HG03139 (cell line): ENCODE measurements around the gene KDR.

ENCODE experiments used
- ATAC-seq: cut with Tn5 transposase; IDR thresholded peaks from one replicate; pipeline ENCODE4 v1.9.1; 2021; ENCODE audit not compliant: unreplicated experiment

Gene KDR

DNA sequence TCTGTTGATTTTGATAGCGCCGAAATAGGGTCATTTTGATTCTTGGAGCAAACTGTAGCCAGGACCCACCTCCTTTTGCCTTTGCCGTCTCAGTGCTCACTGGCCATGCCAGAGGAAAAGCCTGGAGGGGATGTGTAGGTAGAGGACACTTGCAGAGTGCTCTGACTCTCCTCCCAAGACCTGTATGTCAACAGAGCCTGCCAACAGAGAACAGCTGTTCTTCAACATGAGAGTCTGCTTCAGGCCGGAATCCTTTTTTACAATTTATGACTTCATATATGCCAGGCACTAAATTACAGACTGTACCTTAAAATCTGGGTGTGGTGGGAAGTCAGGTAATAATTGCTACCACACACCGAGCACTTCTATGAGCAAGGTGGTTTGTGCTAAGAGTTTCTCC is 94.2 kb downstream of the KDR start:
- no peak for ATAC-seq

DNA sequence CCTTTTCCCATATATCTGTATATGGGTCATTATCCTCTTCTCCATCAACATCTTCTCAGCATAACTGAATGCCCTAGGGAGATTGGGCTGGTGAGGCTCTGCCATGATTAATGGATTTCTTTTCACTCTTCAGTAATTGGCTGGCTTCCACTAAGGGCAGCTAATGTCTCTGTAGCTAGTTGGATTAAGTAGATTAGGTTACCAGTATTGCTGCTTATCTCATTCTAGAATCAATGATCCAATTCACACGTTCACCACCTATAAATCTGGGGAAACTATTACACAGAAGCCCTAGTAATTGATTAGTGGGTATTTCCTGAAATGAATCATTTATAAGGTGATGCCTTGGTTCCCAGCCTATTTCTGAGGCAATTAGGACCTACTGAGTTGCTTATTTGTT is 94.8 kb downstream of the KDR start:
- ATAC-seq, result no peak

DNA sequence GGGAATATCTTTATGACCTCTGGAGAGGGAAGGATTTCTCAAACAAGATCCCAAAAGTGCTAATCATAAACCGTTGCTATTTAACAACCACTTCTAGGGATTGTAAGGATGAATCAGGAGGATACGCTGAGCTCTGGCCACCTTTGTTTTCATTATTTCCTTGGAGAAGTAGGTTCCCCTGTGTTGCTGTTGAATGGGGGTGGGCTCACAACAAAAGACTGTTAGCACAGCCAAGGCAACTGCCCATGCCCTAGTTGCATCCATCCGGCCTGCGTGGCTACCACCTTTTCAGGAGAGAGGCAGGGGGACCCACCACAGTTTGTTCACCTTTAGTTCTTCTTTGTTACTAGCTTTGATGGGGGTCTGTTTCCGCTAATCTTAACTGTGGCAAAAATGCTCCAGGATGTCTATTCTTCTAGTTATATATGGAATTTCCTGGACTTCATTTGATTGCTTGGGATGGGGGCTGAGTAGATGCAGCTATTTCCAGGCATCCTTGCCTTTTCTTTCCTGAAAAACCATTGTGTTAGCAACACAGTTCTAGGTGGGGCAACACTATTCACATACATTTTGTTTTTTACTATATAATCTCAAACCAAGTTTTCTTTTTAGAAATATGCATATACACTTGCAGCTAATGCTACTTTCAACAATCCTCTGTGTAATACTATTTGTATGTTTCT is 95.4 kb downstream of the KDR start:
- ATAC-seq, result no peak

DNA sequence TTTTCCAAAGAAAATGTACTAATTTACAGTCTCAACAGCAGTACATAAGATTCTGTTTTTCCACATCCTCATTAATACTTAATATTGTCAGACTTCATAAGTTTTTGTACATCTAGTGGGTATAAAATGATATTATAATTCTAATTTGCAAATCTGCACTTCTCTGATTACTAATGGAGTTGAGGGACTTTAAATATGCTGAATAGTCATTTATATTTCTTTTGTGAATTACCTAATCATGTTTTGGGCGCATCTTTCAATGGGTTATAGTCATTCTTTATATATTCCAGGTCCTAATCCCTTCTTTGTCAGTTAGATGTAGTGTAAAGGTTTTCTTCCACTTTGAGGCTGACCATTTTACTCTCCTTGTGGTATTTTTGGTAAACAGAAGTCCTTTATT is 96.1 kb downstream of the KDR start:
- no peak for ATAC-seq
